ENCODE results near the gene MAP2.
A peak's percentile ranks its signal among the peaks of the same experiment; 100 is the strongest.

Gene MAP2

GRCh38 chr2:209633911-209634310, 210.1 kb downstream of the MAP2 start:
- in situ Hi-C loops (cut with HindIII; ENCODE audit: low sequenced_read_pairs), result no loop called here
- no peak for DNase-seq (ENCODE audit: low read depth, low spot score)
- TF ChIP-seq, protein P1, sequence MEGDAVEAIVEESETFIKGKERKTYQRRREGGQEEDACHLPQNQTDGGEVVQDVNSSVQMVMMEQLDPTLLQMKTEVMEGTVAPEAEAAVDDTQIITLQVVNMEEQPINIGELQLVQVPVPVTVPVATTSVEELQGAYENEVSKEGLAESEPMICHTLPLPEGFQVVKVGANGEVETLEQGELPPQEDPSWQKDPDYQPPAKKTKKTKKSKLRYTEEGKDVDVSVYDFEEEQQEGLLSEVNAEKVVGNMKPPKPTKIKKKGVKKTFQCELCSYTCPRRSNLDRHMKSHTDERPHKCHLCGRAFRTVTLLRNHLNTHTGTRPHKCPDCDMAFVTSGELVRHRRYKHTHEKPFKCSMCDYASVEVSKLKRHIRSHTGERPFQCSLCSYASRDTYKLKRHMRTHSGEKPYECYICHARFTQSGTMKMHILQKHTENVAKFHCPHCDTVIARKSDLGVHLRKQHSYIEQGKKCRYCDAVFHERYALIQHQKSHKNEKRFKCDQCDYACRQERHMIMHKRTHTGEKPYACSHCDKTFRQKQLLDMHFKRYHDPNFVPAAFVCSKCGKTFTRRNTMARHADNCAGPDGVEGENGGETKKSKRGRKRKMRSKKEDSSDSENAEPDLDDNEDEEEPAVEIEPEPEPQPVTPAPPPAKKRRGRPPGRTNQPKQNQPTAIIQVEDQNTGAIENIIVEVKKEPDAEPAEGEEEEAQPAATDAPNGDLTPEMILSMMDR (IDR thresholded peaks at IDR 0.05; ENCODE audit: low read depth, low read length), result no peak
- H3K4me3 ChIP-seq (ENCODE audit: low read depth, low read length), result no peak overlapping the region

DNA sequence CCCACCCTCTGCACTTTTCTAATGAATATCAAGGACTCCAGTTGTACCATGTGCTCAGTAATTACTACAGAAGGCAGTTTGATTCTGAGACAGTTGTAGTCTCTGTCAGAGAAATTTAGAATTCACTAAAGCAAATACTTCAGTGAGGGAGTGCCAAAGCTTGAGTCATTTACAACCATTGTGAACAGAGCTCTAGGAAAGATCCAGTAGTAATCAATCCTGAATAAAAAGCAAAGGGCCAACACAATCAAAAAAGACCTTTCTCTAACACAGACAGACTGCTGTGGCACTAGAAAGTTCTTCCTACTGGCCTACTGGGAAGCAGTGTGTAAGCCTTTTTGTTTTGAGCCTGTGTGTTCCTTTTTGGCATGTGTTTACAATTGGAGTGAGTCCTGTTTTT, 212.2 kb downstream of the MAP2 start:
- H3K4me3 ChIP-seq (ENCODE audit: low read depth, low read length), result no peak overlapping the region

GRCh38 chr2:209637293-209637692, 213.4 kb downstream of the MAP2 start:
- in situ Hi-C loops (cut with HindIII; ENCODE audit: low sequenced_read_pairs), result no loop called here
- no peak overlapping the region for H3K4me3 ChIP-seq (ENCODE audit: low read depth, low read length)
- TF ChIP-seq, protein P1 (IDR thresholded peaks at IDR 0.05; ENCODE audit: low read depth, low read length), result no peak

More for the DNA sequence above, 212.2 kb downstream of the MAP2 start:
- TF ChIP-seq, protein P1 (IDR thresholded peaks at IDR 0.05; ENCODE audit: low read depth, low read length), result no peak
- DNase-seq (ENCODE audit: low read depth, low spot score), result peak; percentile 33
- in situ Hi-C loops (cut with HindIII; ENCODE audit: low sequenced_read_pairs), result no loop called here

DNA sequence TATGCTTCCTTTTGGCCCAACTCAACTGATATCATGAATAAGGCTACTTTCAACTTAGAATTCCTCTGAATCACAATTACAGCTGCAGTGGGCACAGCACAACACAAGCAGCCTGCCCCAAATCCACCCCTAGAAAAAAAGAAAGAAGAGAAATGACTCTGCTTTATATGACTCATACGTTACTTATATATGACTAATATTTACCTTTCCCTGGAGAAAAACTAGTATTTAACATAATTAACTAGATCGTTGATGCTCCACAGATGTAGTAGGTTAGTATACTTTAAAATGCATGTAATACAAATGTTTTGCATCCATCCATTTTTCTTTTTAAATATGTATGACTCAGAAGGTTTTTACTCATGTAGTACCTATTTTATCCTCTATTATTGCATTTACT, 214.5 kb downstream of the MAP2 start:
- in situ Hi-C loops (cut with HindIII; ENCODE audit: low sequenced_read_pairs), result no loop called here
- TF ChIP-seq, protein P1 (IDR thresholded peaks at IDR 0.05; ENCODE audit: low read depth, low read length), result no peak
- H3K4me3 ChIP-seq (ENCODE audit: low read depth, low read length), result no peak overlapping the region
- peak; percentile 76 for DNase-seq (ENCODE audit: low read depth, low spot score)

More at GRCh38 chr2:209637293-209637692, 213.4 kb downstream of the MAP2 start:
- DNase-seq (ENCODE audit: low read depth, low spot score), result no peak

DNA sequence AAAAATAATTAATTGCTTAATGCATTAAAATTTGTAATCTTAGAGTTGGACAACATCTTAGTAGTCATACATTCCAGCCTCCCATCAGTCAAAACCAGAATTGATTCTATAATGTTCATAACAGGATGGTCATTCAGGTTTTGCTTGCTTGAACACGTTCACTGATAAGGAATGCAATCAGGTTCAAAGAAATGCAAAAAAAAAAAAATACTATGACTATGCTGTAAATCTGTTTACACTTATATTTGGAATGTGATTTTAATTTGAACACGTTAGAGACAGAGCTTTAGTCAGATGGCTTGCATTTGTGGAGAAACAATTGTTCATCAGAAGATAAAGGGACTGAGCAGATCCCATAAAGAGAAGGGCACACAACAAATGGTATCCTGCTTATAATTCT, 216.5 kb downstream of the MAP2 start:
- TF ChIP-seq, protein P1 (IDR thresholded peaks at IDR 0.05; ENCODE audit: low read depth, low read length), result no peak
- no peak for DNase-seq (ENCODE audit: low read depth, low spot score)
- in situ Hi-C loops (cut with HindIII; ENCODE audit: low sequenced_read_pairs), result no loop called here
- H3K4me3 ChIP-seq (ENCODE audit: low read depth, low read length), result no peak overlapping the region

- peak; percentile 20 for DNase-seq (ENCODE audit: low read depth, low spot score)
- TF ChIP-seq, protein P1 (IDR thresholded peaks at IDR 0.05; ENCODE audit: low read depth, low read length), result no peak
- no peak overlapping the region for H3K4me3 ChIP-seq (ENCODE audit: low read depth, low read length)
- in situ Hi-C loops (cut with HindIII; ENCODE audit: low sequenced_read_pairs), result no loop called here
Measured at GRCh38 chr2:209642146-209642820, 218.4 kb downstream of the MAP2 start.

Measured in astrocyte of the spinal cord (primary cell).